Suprapubic skin (tissue), 4 donors: ENCODE data around the gene CDS2. TPM values are rescaled to one million over a fixed set of nuclear protein-coding genes. Genes with fewer than 3 reads are reported as not detected.

Experiments used
- DNase-seq, 2 donors: peaks; one replicate each; pipeline ENCODE4 v3.0.0-alpha.2; 2019; ENCODE audit warnings: low spot score in 2 of 2
- H3K27ac ChIP-seq: fragments of 200-600 bp; sonication (generic); one replicate; pipeline ENCODE4 v1.5.1; 2019
- H3K27me3 ChIP-seq: fragments of 200-600 bp; sonication (generic); one replicate; pipeline ENCODE4 v1.5.1; 2019
- H3K36me3 ChIP-seq: fragments of 200-600 bp; sonication (generic); one replicate; pipeline ENCODE4 v1.5.1; 2019
- H3K4me1 ChIP-seq: fragments of 200-600 bp; sonication (generic); one replicate; pipeline ENCODE4 v1.5.1; 2019
- H3K4me3 ChIP-seq: fragments of 200-600 bp; sonication (generic); one replicate; pipeline ENCODE4 v1.5.1; 2019; ENCODE audit warnings: mild to moderate bottlenecking
- H3K9me3 ChIP-seq: fragments of 200-600 bp; sonication (generic); one replicate; pipeline ENCODE4 v1.5.1; 2019
- EP300 ChIP-seq: sonication (generic); formaldehyde crosslinking; IDR thresholded peaks from one replicate; pipeline ENCODE4 v1.6.1; 2017; ENCODE audit warnings: antibody characterized with exemption
- POLR2A ChIP-seq, 2 donors: fragments of 450-650 bp; IDR thresholded peaks; one replicate each; pipeline ENCODE4 v1.6.1; 2017; ENCODE audit warnings: antibody characterized with exemption in 2 of 2, mild to moderate bottlenecking in 2 of 2, moderate library complexity in 2 of 2
- POLR2AphosphoS5 ChIP-seq, 3 donors: sonication (generic); formaldehyde crosslinking; IDR thresholded peaks; one replicate each; pipeline ENCODE4 v1.6.1; 2017; ENCODE audit warnings: antibody characterized with exemption in 3 of 3
- WGBS: methylation state at CpG from one replicate; pipeline ENCODE4 v1.1.5; 2018; 5-methylcytosine and 5-hydroxymethylcytosine counted together
- total RNA-seq, 4 donors: library from RNA; depleted of rRNA; stranded (reverse); fragments of >200 nt; gene quantifications; one replicate each; pipeline ENCODE4 v1.1.0, GENCODE V29; 2016
- TF ChIP-seq, protein P1 (sequence below), 2 donors: fragments of 200-600 bp in 1 of 2; fragments of 450-650 bp in 1 of 2; sonication (generic) in 1 of 2; IDR thresholded peaks; one replicate each; pipeline ENCODE4 v1.5.1; 2016 to 2019; ENCODE audit warnings: antibody characterized with exemption in 2 of 2, mild to moderate bottlenecking in 1 of 2, moderate library complexity in 1 of 2

CDS2 gene
- total RNA-seq, 4 donors from 2014 or later: 12.3 to 30.3 (median 22.6) TPM

DNA sequence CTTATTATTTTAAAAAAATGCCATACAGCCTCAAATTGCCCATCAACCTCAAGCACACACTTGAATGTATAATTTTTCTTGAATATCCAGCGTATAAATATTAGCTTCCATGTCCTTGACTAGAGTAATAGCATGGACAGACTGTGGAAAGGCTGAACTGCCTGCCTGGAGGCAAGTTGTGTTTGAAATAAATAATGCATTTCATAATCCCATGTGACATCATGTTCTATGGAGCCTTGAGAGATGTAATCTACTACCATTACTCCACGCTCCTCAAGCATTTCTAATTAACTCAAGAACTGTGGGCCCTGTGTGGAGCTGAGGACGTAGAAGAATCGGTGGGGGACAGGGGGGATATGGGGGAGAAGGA, 94.2 kb downstream of the CDS2 start:
- Histone ChIP-seq H3K27me3 (no peaks in the 10 kb centered on the region), H3K4me1 (peaks cover 9% of the 10 kb centered on the region), H3K4me3 (no peak overlapping the region), H3K36me3 (no peaks in the 10 kb centered on the region), H3K9me3 (no peaks in the 10 kb centered on the region), H3K27ac (no peak overlapping the region)
- DNase-seq: no peak
- WGBS: 61% methylated on average over 4 of the region's 4 CpGs
- TF ChIP-seq, protein P1, sequence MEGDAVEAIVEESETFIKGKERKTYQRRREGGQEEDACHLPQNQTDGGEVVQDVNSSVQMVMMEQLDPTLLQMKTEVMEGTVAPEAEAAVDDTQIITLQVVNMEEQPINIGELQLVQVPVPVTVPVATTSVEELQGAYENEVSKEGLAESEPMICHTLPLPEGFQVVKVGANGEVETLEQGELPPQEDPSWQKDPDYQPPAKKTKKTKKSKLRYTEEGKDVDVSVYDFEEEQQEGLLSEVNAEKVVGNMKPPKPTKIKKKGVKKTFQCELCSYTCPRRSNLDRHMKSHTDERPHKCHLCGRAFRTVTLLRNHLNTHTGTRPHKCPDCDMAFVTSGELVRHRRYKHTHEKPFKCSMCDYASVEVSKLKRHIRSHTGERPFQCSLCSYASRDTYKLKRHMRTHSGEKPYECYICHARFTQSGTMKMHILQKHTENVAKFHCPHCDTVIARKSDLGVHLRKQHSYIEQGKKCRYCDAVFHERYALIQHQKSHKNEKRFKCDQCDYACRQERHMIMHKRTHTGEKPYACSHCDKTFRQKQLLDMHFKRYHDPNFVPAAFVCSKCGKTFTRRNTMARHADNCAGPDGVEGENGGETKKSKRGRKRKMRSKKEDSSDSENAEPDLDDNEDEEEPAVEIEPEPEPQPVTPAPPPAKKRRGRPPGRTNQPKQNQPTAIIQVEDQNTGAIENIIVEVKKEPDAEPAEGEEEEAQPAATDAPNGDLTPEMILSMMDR (IDR thresholded peaks at IDR 0.05): no peak
- TF ChIP-seq EP300 (no peak), POLR2AphosphoS5 (IDR thresholded peaks at IDR 0.05) (no peak), POLR2A (IDR thresholded peaks at IDR 0.05) (no peak)

DNA sequence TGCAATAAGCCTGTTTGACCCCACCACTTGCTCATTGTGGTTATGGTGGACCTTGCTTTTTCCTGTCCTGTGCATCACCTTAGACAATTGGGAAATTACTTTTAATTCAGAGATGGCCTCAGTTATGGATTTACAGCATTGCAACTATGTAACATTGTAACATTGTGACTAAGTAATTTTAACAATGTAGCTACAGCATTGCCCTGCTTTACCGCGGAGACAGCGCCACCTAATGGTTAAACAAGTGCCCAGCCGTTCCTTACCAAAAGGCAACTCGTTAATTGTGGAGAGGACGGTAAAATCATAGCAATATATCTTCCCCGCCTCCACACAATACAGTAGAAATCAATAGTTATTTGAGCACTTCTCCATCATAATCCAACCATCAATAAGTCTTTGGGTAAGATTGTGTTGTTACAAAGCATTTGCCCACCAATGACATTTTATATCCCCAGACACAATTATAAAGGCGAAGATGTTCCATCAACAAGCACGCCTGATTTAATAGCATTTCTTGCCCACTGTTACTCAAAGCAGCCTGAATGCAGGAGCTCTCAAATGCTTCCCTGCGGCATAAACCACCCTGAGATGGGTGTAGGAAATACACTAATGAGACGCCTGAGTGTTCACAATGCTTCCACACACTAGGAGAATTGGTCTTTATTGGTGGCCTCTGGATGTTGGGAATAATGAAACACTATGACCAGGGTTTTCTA, 96.3 kb downstream of the CDS2 start:
- DNase-seq: no peak
- H3K27ac ChIP-seq: no peak overlapping the region
- no peak for TF ChIP-seq EP300
- TF ChIP-seq, protein P1 (IDR thresholded peaks at IDR 0.05): peak; percentile 47 to 84
- no peaks in the 10 kb centered on the region for H3K9me3 ChIP-seq
- H3K4me1 ChIP-seq: peaks cover 8% of the 10 kb centered on the region
- 24% methylated on average over 10 of the region's 11 CpGs for WGBS
- no peak overlapping the region for H3K4me3 ChIP-seq
- H3K27me3 ChIP-seq: no peaks in the 10 kb centered on the region
- no peaks in the 10 kb centered on the region for H3K36me3 ChIP-seq

DNA sequence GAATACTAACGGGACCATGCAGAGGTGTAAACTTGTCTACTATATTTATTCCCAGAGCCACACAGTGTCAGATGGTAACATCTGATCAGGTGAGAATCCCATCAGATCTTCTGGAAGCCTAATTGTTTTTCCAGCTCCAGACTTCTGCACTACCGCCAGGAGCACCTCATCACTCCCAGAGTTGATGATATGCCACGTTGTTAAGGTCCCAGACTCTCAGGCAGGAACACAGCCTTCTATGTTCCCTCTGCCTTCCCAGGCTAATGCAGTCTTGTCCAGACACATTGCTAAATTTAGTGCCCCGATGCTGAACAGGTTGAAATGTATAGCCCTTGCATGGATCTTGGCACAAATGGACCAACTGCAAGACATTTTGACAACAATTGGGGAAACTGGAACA, 103.7 kb downstream of the CDS2 start:
- DNase-seq: no peak
- Histone ChIP-seq H3K36me3 (no peaks in the 10 kb centered on the region), H3K27me3 (no peaks in the 10 kb centered on the region), H3K9me3 (no peaks in the 10 kb centered on the region), H3K4me3 (no peak overlapping the region), H3K27ac (no peak overlapping the region), H3K4me1 (no peaks in the 10 kb centered on the region)
- TF ChIP-seq POLR2AphosphoS5 (IDR thresholded peaks at IDR 0.05): no peak
- TF ChIP-seq, protein P1 (IDR thresholded peaks at IDR 0.05): no peak
- TF ChIP-seq EP300: no peak
- no peak for TF ChIP-seq POLR2A (IDR thresholded peaks at IDR 0.05)
- 54% methylated on average over 4 of the region's 4 CpGs for WGBS

DNA sequence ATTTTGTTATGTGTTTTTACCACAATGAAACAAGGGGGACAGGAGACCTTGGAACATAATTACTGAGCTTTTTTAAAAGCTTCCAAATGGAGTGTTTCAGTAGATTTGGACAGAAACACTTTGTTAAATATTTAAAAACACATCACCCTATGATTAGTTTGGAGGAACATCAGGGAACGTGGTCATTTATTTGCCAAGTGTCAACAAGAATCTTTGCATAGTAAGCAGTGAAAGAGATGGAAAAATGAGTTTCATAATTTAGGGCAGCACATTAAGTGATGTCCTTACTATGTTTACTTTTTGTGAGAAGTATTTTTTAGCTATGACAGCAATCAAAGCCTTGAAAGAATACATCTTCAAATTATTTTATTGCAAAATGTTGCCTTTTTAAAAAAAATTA, 107.3 kb downstream of the CDS2 start:
- H3K27me3 ChIP-seq: no peaks in the 10 kb centered on the region
- no peaks in the 10 kb centered on the region for H3K4me1 ChIP-seq
- no peak for DNase-seq
- WGBS: 48% methylated on average over 1 of the region's 1 CpG
- H3K9me3 ChIP-seq: no peaks in the 10 kb centered on the region
- H3K27ac ChIP-seq: no peak overlapping the region
- H3K4me3 ChIP-seq: no peak overlapping the region
- TF ChIP-seq, protein P1 (IDR thresholded peaks at IDR 0.05): no peak
- TF ChIP-seq POLR2A (IDR thresholded peaks at IDR 0.05) (no peak), POLR2AphosphoS5 (IDR thresholded peaks at IDR 0.05) (no peak), EP300 (no peak)
- no peaks in the 10 kb centered on the region for H3K36me3 ChIP-seq

DNA sequence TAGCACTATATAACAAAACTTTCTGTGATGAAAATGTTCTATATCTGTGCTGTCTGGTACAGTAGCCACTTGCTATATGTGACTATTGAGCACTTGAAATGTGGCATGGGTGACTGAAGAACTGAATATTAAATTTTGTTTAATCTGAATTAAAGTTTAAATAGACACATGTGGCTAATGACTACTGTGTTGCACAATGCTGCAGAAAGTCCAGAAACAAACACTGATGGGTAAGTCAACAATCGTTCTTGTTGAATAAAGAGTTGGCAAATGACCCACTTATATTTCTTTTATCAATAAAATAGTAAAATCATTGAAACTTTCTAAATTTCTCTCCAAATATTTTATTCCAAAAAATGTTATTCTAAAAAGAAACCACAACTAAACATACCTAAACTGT, 108.2 kb downstream of the CDS2 start:
- no peak overlapping the region for H3K4me3 ChIP-seq
- no peak for DNase-seq
- 60% methylated on average over 1 of the region's 1 CpG for WGBS
- no peaks in the 10 kb centered on the region for H3K36me3 ChIP-seq
- H3K4me1 ChIP-seq: no peaks in the 10 kb centered on the region
- no peak overlapping the region for H3K27ac ChIP-seq
- H3K27me3 ChIP-seq: no peaks in the 10 kb centered on the region
- no peaks in the 10 kb centered on the region for H3K9me3 ChIP-seq
- TF ChIP-seq EP300 (no peak), POLR2A (IDR thresholded peaks at IDR 0.05) (no peak), POLR2AphosphoS5 (IDR thresholded peaks at IDR 0.05) (no peak)
- TF ChIP-seq, protein P1 (IDR thresholded peaks at IDR 0.05): no peak

Other genes with a start within 250 kb of the CDS2 start
- gene SLC23A2, start 125.5 kb upstream of the CDS2 start, total RNA-seq: 10 to 100 TPM; 10.5 to 29.0 (median 20.4) TPM
- 10 to 100 TPM; 33.0 to 69.4 (median 43.3) TPM for gene TMEM230, start 13.9 kb upstream of the CDS2 start, total RNA-seq
- 10 to 100 TPM; 21.9 to 60.0 (median 54.1) TPM for gene PCNA, start 7.0 kb upstream of the CDS2 start, total RNA-seq
- gene PROKR2, start 189.9 kb downstream of the CDS2 start, total RNA-seq: not detected